Measurements from ENCODE around the gene MCHR2.

Gene MCHR2

GRCh38 chr6:99901596-99902384 lies 92.2 kb downstream of the MCHR2 start:
- no peak for DNase-seq

GRCh38 chr6:99894815-99895214 lies 99.2 kb downstream of the MCHR2 start:
- no peak for DNase-seq

DNA sequence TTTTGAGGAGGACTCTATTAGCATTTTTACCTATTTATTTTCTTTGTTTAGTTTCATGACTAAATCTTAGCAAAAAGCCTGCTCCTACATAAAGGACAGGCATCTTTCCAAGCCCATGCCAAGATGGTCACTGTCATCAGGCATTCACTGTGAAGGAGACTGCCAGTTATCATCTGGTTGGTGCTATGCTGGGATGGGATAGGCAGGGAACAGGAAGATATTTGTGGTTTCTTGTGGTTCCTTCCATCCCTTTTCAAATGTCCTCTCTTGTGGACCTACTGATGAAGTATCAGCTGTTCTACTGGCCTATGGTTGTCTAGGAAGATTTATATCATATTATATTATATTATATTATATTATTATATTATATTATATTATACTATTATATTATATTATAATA lies 107.0 kb downstream of the MCHR2 start:
- DNase-seq = no peak

DNA sequence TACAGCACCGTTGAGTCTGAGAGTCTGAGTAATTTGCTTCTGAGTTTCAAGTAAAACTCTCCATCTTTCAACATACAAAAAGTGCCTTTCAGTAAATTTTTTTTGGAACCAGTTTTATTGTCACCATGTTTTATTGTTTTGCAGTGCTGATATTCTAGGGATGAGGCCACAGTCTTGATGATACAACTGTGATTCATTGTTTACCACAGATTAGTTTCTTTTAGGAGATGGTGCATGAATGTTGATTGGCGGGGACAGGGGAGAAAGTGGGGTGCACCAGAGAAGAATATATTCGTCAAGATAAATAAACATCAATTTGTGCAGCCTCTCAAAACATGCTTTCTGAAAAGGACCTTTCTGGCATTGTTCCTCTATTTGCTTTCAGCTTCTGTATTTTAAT lies 109.0 kb downstream of the MCHR2 start:
- DNase-seq = no peak

DNA sequence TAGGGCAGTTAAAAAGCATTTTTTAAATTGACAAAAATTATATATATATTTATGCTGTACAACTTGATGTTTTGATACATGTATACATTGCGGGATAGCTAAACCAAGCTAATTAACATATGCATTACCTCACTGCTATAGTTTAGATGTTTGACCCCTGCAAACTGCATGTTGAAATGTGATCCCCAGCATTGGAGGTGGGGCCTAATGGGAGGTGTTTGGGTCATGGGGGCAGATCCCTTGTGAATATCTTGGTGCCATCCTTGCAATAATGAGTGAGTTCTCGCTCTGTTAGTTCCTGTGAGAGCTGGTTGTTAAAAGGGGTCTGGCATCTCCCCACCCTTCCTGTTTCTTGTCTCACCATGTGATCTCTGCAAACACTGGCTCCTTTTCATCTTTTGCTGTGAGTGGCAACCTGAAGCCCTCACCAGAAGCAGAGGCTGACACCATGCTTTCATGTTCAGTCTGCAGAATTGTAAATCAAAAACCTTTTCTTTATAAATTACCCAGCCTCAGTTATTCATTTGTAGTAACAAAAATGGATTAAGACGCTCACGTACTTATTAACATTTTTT lies 111.8 kb downstream of the MCHR2 start:
- no peak for DNase-seq

DNA sequence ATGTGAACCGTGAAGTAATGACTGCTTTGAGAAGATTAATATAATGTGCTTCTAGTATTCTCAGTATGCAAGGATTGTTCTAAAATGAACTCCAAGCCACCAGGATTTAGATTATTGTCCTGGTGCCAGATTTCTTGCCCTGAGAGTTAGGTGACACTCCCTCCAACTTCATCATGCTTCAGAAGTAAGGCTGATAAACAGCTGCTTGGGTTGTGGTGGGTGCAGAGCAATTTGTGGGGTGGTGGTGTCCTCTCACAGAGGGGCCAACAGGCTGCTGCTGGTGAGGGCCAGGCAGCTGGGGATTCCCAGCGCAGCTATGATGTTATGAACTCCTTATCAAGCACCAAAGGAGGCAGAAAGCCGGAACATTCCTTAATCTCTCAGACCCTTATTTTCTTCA lies 114.6 kb downstream of the MCHR2 start:
- DNase-seq = no peak

GRCh38 chr6:99875068-99875467 lies 119.0 kb downstream of the MCHR2 start:
- no peak for DNase-seq

- no peak for DNase-seq
Measured at GRCh38 chr6:99873084-99873483, 120.9 kb downstream of the MCHR2 start.

GRCh38 chr6:99871641-99872040 lies 122.4 kb downstream of the MCHR2 start:
- DNase-seq = no peak
